Ectodermal cell (in vitro differentiated cells): ENCODE measurements around the gene LRRFIP2.

ENCODE experiments used
- H3K27ac ChIP-seq: 2 replicates; pipeline ENCODE4 v1.7.0; 2013; ENCODE audit warnings: mild to moderate bottlenecking, low read depth, low read length; ENCODE audit not compliant: insufficient read depth, poor library complexity, severe bottlenecking
- H3K27me3 ChIP-seq: 2 replicates; pipeline ENCODE4 v1.7.0; 2013; ENCODE audit warnings: mild to moderate bottlenecking, low read length; ENCODE audit not compliant: insufficient read depth, control insufficient read depth, poor library complexity, severe bottlenecking
- H3K36me3 ChIP-seq: one replicate; pipeline ENCODE4 v1.7.0; 2013; ENCODE audit warnings: low read length; ENCODE audit not compliant: control insufficient read depth, insufficient read depth
- H3K4me1 ChIP-seq: one replicate; pipeline ENCODE4 v1.7.0; 2013; ENCODE audit warnings: low read length; ENCODE audit not compliant: control insufficient read depth, insufficient read depth
- H3K4me3 ChIP-seq: 2 replicates; pipeline ENCODE4 v1.7.0; 2013; ENCODE audit warnings: low read depth, low read length, control low read depth; ENCODE audit not compliant: insufficient read depth
- H3K9me3 ChIP-seq: 2 replicates; pipeline ENCODE4 v1.7.0; 2013; ENCODE audit warnings: mild to moderate bottlenecking, low read length, moderate library complexity; ENCODE audit not compliant: control insufficient read depth
- WGBS, 2 experiments: methylation state at CpG; one replicate each; pipeline ENCODE4 v1.1.7; 2013; ENCODE audit warnings: missing lambda C conversion rate in 2 of 2; 5-methylcytosine and 5-hydroxymethylcytosine counted together

LRRFIP2 gene

GRCh38 chr3:37107846-37108245 is 66.5 kb downstream of the LRRFIP2 start:
- H3K4me3 ChIP-seq = no peak overlapping the region
- H3K9me3 ChIP-seq = no peaks in the 10 kb centered on the region
- 91 to 97% methylated on average over 2 of the region's 2 CpGs for WGBS, 2 experiments

GRCh38 chr3:37103103-37103808 is 71.1 kb downstream of the LRRFIP2 start:
- Histone ChIP-seq H3K27ac (no peak overlapping the region), H3K4me3 (no peak overlapping the region), H3K27me3 (no peaks in the 10 kb centered on the region), H3K36me3 (no peaks in the 10 kb centered on the region), H3K4me1 (no peaks in the 10 kb centered on the region), H3K9me3 (no peaks in the 10 kb centered on the region)
- 90% methylated on average over 2 of the region's 2 CpGs for WGBS, 2 experiments

More at GRCh38 chr3:37107846-37108245, 66.5 kb downstream of the LRRFIP2 start:
- no peak overlapping the region for H3K27ac ChIP-seq
- no peaks in the 10 kb centered on the region for H3K27me3 ChIP-seq
- no peaks in the 10 kb centered on the region for H3K4me1 ChIP-seq
- H3K36me3 ChIP-seq = no peaks in the 10 kb centered on the region

GRCh38 chr3:37100411-37100810 is 74.0 kb downstream of the LRRFIP2 start:
- no peaks in the 10 kb centered on the region for H3K9me3 ChIP-seq
- no peaks in the 10 kb centered on the region for H3K36me3 ChIP-seq
- H3K4me1 ChIP-seq = no peaks in the 10 kb centered on the region
- H3K4me3 ChIP-seq = no peak overlapping the region
- no peak overlapping the region for H3K27ac ChIP-seq
- 90 to 98% methylated on average over 1 of the region's 1 CpG for WGBS, 2 experiments
- H3K27me3 ChIP-seq = no peaks in the 10 kb centered on the region

GRCh38 chr3:37099469-37099868 is 74.9 kb downstream of the LRRFIP2 start:
- Histone ChIP-seq H3K4me1 (no peaks in the 10 kb centered on the region), H3K27me3 (no peaks in the 10 kb centered on the region), H3K36me3 (no peaks in the 10 kb centered on the region), H3K4me3 (no peak overlapping the region), H3K27ac (no peak overlapping the region), H3K9me3 (no peaks in the 10 kb centered on the region)

GRCh38 chr3:37098884-37099283 is 75.5 kb downstream of the LRRFIP2 start:
- H3K4me3 ChIP-seq = no peak overlapping the region
- H3K27me3 ChIP-seq = no peaks in the 10 kb centered on the region
- H3K27ac ChIP-seq = no peak overlapping the region
- H3K4me1 ChIP-seq = no peaks in the 10 kb centered on the region
- H3K36me3 ChIP-seq = no peaks in the 10 kb centered on the region
- no peaks in the 10 kb centered on the region for H3K9me3 ChIP-seq
- 94 to 97% methylated on average over 2 of the region's 2 CpGs for WGBS, 2 experiments

- Histone ChIP-seq H3K4me3 (no peak overlapping the region), H3K4me1 (no peaks in the 10 kb centered on the region), H3K27ac (no peak overlapping the region), H3K9me3 (no peaks in the 10 kb centered on the region), H3K36me3 (no peaks in the 10 kb centered on the region), H3K27me3 (no peaks in the 10 kb centered on the region)
Measured at GRCh38 chr3:37097776-37098175, 76.6 kb downstream of the LRRFIP2 start.

- H3K4me1 ChIP-seq = no peaks in the 10 kb centered on the region
- H3K27me3 ChIP-seq = no peaks in the 10 kb centered on the region
- H3K9me3 ChIP-seq = no peaks in the 10 kb centered on the region
- no peaks in the 10 kb centered on the region for H3K36me3 ChIP-seq
- WGBS, 2 experiments = 88 to 100% methylated on average over 1 of the region's 1 CpG
- H3K27ac ChIP-seq = no peak overlapping the region
- H3K4me3 ChIP-seq = no peak overlapping the region
Measured at GRCh38 chr3:37096975-37097374, 77.4 kb downstream of the LRRFIP2 start.

- no peaks in the 10 kb centered on the region for H3K9me3 ChIP-seq
- H3K27ac ChIP-seq = no peak overlapping the region
- WGBS, 2 experiments = 78 to 85% methylated on average over 1 of the region's 1 CpG
- H3K36me3 ChIP-seq = no peaks in the 10 kb centered on the region
- no peaks in the 10 kb centered on the region for H3K27me3 ChIP-seq
- no peak overlapping the region for H3K4me3 ChIP-seq
- H3K4me1 ChIP-seq = no peaks in the 10 kb centered on the region
Measured at GRCh38 chr3:37096288-37096687, 78.1 kb downstream of the LRRFIP2 start.

- Histone ChIP-seq H3K36me3 (no peaks in the 10 kb centered on the region), H3K27ac (no peak overlapping the region), H3K4me3 (no peak overlapping the region), H3K9me3 (no peaks in the 10 kb centered on the region), H3K27me3 (no peaks in the 10 kb centered on the region), H3K4me1 (no peaks in the 10 kb centered on the region)
- 89% methylated on average over 3 of the region's 3 CpGs for whole genome bisulfite sequencing, 2 experiments
Measured at GRCh38 chr3:37094636-37095035, 79.7 kb downstream of the LRRFIP2 start.

GRCh38 chr3:37093481-37093880 is 80.9 kb downstream of the LRRFIP2 start:
- Histone ChIP-seq H3K27me3 (no peaks in the 10 kb centered on the region), H3K4me1 (no peaks in the 10 kb centered on the region), H3K4me3 (no peak overlapping the region), H3K9me3 (no peaks in the 10 kb centered on the region), H3K27ac (no peak overlapping the region), H3K36me3 (no peaks in the 10 kb centered on the region)
- 96 to 97% methylated on average over 2 of the region's 2 CpGs for WGBS, 2 experiments

- Histone ChIP-seq H3K27ac (no peak overlapping the region), H3K4me3 (no peak overlapping the region), H3K27me3 (no peaks in the 10 kb centered on the region), H3K4me1 (no peaks in the 10 kb centered on the region), H3K9me3 (no peaks in the 10 kb centered on the region), H3K36me3 (no peaks in the 10 kb centered on the region)
- 90 to 92% methylated on average over 3 of the region's 3 CpGs for WGBS, 2 experiments
Measured at GRCh38 chr3:37092484-37092883, 81.9 kb downstream of the LRRFIP2 start.
